Measurements from ENCODE around the gene CUEDC1. TPM values are rescaled to one million over a fixed set of nuclear protein-coding genes. Genes with fewer than 3 reads are reported as not detected.
"Not testable (repeated sequence)": the region's sequence is repeated elsewhere in the genome, so short reads cannot be mapped to it uniquely, and the experiment has no call there.

CUEDC1 gene
- total RNA-seq, 3 donors from 2014 or later, result 23.5 to 46.8 (median 23.6) TPM

- TF ChIP-seq CTCF (IDR thresholded peaks at IDR 0.05), result no peak
- Histone ChIP-seq H3K9me3 (no peaks in the 10 kb centered on the region), H3K36me3 (ENCODE audit: low read depth) (no peaks in the 10 kb centered on the region), H3K4me1 (ENCODE audit: low read depth) (peaks cover 29% of the 10 kb centered on the region), H3K4me3 (no peak overlapping the region)
- no peak for DNase-seq
- ATAC-seq, result no peak
- intact Hi-C loops (cut with DNase I, micrococcal nuclease), result no loop called here
These were observed 27.4 kb upstream of the CUEDC1 start for GRCh38 chr17:57982452-57983170.

- no peak for DNase-seq
- intact Hi-C loops (cut with DNase I, micrococcal nuclease), result no loop called here
- no peaks in the 10 kb centered on the region for H3K9me3 ChIP-seq
- H3K36me3 ChIP-seq (ENCODE audit: low read depth), result no peaks in the 10 kb centered on the region
- peaks cover 19% of the 10 kb centered on the region for H3K4me1 ChIP-seq (ENCODE audit: low read depth)
- no peak overlapping the region for H3K4me3 ChIP-seq
- ATAC-seq, result no peak
- TF ChIP-seq CTCF (IDR thresholded peaks at IDR 0.05), result no peak
These were observed 25.3 kb upstream of the CUEDC1 start for GRCh38 chr17:57980522-57980921.

- Histone ChIP-seq H3K4me3 (no peak overlapping the region), H3K36me3 (ENCODE audit: low read depth) (no peaks in the 10 kb centered on the region), H3K9me3 (no peaks in the 10 kb centered on the region), H3K4me1 (ENCODE audit: low read depth) (peaks cover 14% of the 10 kb centered on the region)
- intact Hi-C loops (cut with DNase I, micrococcal nuclease), result no loop called here
- ATAC-seq (no peak), DNase-seq (no peak)
- TF ChIP-seq CTCF (IDR thresholded peaks at IDR 0.05), result no peak
These were observed 23.9 kb upstream of the CUEDC1 start for GRCh38 chr17:57979076-57979475.

- ATAC-seq (no peak), DNase-seq (no peak)
- Histone ChIP-seq H3K4me3 (no peak overlapping the region), H3K4me1 (ENCODE audit: low read depth) (no peaks in the 10 kb centered on the region), H3K9me3 (no peaks in the 10 kb centered on the region), H3K36me3 (ENCODE audit: low read depth) (no peaks in the 10 kb centered on the region)
- no peak for TF ChIP-seq CTCF (IDR thresholded peaks at IDR 0.05)
- intact Hi-C loops (cut with DNase I, micrococcal nuclease), result no loop called here
These were observed 21.4 kb upstream of the CUEDC1 start for GRCh38 chr17:57976594-57976993.

- no peaks in the 10 kb centered on the region for H3K9me3 ChIP-seq
These were observed 19.8 kb upstream of the CUEDC1 start for GRCh38 chr17:57975044-57975443.

GRCh38 chr17:57974053-57974824 is 19.0 kb upstream of the CUEDC1 start:
- H3K4me1 ChIP-seq (ENCODE audit: low read depth); H3K36me3 ChIP-seq (ENCODE audit: low read depth); H3K4me3 ChIP-seq; ATAC-seq; intact Hi-C loops (cut with DNase I, micrococcal nuclease); DNase-seq; H3K9me3 ChIP-seq: not testable (repeated sequence)

More at GRCh38 chr17:57975044-57975443, 19.8 kb upstream of the CUEDC1 start:
- DNase-seq, result no peak
- no peak for TF ChIP-seq CTCF (IDR thresholded peaks at IDR 0.05)
- ATAC-seq, result no peak
- Histone ChIP-seq H3K4me1 (ENCODE audit: low read depth) (no peaks in the 10 kb centered on the region), H3K36me3 (ENCODE audit: low read depth) (no peaks in the 10 kb centered on the region), H3K4me3 (no peak overlapping the region)
- intact Hi-C loops (cut with DNase I, micrococcal nuclease), result no loop called here

Measured in mucosa of descending colon (tissue), 3 donors.